ENCODE results near the gene MACROD1. TPM values are rescaled to one million over a fixed set of nuclear protein-coding genes. Genes with fewer than 3 reads are reported as not detected.

Gene MACROD1
- total and polyA plus RNA-seq, 9 of the 15 experiments (the other 6 are each of a cell fraction or from before 2014, with no cell fraction given), result 1.1 to 60.0 (median 26.4) TPM

GRCh38 chr11:63998558-63999348, 167.2 kb downstream of the MACROD1 start:
- intact Hi-C loops (cut with micrococcal nuclease), result no loop called here
- no peak overlapping the region for H3K4me2 ChIP-seq (ENCODE audit: insufficient read depth, low read length)
- ATAC-seq (peak; percentile 47), FAIRE-seq (no peak), DNase-seq (ENCODE audit: extremely low read depth in 1 of 4, low spot score in 3 of 4) (no peak)
- no peak overlapping the region for H3K27ac ChIP-seq (ENCODE audit: extremely low read depth, low read depth, low read length)
- H3K79me2 ChIP-seq (ENCODE audit: control insufficient read depth, insufficient read depth, low read length), result no peaks in the 10 kb centered on the region
- H3K9me3 ChIP-seq (replicated peaks; ENCODE audit: control insufficient read depth, insufficient read depth, low read depth, low read length), result no peaks in the 10 kb centered on the region
- CTCF ChIA-PET (ENCODE audit: low intra/inter-chr PET ratio), result no interaction called here
- no peak overlapping the region for H2AFZ ChIP-seq (ENCODE audit: low read depth, low read length)
- peaks cover 0 to 54% of the 10 kb centered on the region in 2 experiments; a peak in 2 of 5 replicates for H3K4me1 ChIP-seq (replicated peaks in 1 of 2; ENCODE audit: control insufficient read depth in 2 of 2, insufficient read depth in 2 of 2, low read length in 2 of 2)
- H3K9ac ChIP-seq (ENCODE audit: insufficient read depth in 1 of 2, low read depth in 2 of 2, low read length in 2 of 2), result peak overlapping the region in 1 of 2 experiments; percentile 45; a peak in 2 of 4 replicates
- in situ Hi-C loops (cut with MboI), result no loop called here
- WGBS (ENCODE audit: insufficient coverage, low coverage, missing lambda C conversion rate), result 82% methylated on average over 10 of the region's 54 CpGs
- peaks cover 7% of the 10 kb centered on the region; the same call in 1 of the 2 replicates for H4K20me1 ChIP-seq (replicated peaks; ENCODE audit: control insufficient read depth, insufficient read depth, low read length)
- H3K36me3 ChIP-seq (ENCODE audit: control insufficient read depth, insufficient read depth, low read length), result peaks cover 66% of the 10 kb centered on the region; the same call in 2 of the 3 replicates
- H3K9me1 ChIP-seq (ENCODE audit: control insufficient read depth, insufficient read depth, low read length), result no peaks in the 10 kb centered on the region
- no peak overlapping the region for H3K4me3 ChIP-seq
- POLR2A ChIA-PET, result interaction anchor here (0.8 to 1.6 kb wide), 3 partner anchors 8 to 24 kb away, joined by 4 to 7 read pairs (median 5); no protein-coding TSS in a partner anchor
- H3K27me3 ChIP-seq (ENCODE audit: control insufficient read depth in 2 of 2, insufficient read depth in 2 of 2, low read length in 2 of 2), result no peaks in the 10 kb centered on the region
- no TSS peak for BruUV-seq (replicated peaks)
- TF ChIP-seq POLR2AphosphoS5 (IDR thresholded peaks at IDR 0.05; ENCODE audit: control insufficient read depth, insufficient read depth, low read depth, low read length) (0 out of 2 replicates have a peak, but pooled peaks have one; percentile 29), MTA2 (IDR thresholded peaks at IDR 0.05; ENCODE audit: low read depth) (no peak), CCAR2 (IDR thresholded peaks at IDR 0.05; ENCODE audit: low read depth, low read length) (no peak), HDAC2 (IDR thresholded peaks at IDR 0.05) (no peak), RERE (CRISPR knock-in tag; IDR thresholded peaks at IDR 0.05; ENCODE audit: borderline replicate concordance) (no peak), FIP1L1 (IDR thresholded peaks at IDR 0.05; ENCODE audit: low read depth, low read length, poor library complexity, severe bottlenecking) (peak; percentile 13), POU5F1 (IDR thresholded peaks at IDR 0.05; ENCODE audit: borderline replicate concordance, low read depth, low read length, partially characterized antibody) (no peak), POLR2G (IDR thresholded peaks at IDR 0.05; ENCODE audit: low read depth, low read length) (0 out of 2 replicates have a peak, but pooled peaks have one; percentile 34), ERF (CRISPR knock-in tag; IDR thresholded peaks at IDR 0.05) (no peak), GTF2A2 (tag; IDR thresholded peaks at IDR 0.05) (no peak), HNRNPLL (IDR thresholded peaks at IDR 0.05; ENCODE audit: low read depth, low read length, poor library complexity, severe bottlenecking) (no peak), ZBTB33 (CRISPR knock-in tag; IDR thresholded peaks at IDR 0.05) (peak; percentile 67; the same call in 1 of the 2 replicates), PCBP1 (IDR thresholded peaks at IDR 0.05; ENCODE audit: low read depth, low read length, poor library complexity, severe bottlenecking) (no peak)
